A673 (cell line): ENCODE measurements around the gene MAML3.

Experiments
- CTCF ChIP-seq: fragments of 300-800, 200-600 bp; sonication (generic); conservative IDR thresholded peaks from 2 replicates; pipeline ENCODE4 v1.5.1; 2017; ENCODE audit warnings: low read depth, mild to moderate bottlenecking, antibody characterized with exemption, low read length, moderate library complexity, mixed read lengths
- EZH2 ChIP-seq: fragments of 200-600 bp; sonication (generic); IDR thresholded peaks from 2 replicates; pipeline ENCODE4 v1.6.1; 2017; ENCODE audit warnings: borderline replicate concordance, low read depth, mild to moderate bottlenecking, mixed read lengths, antibody characterized with exemption, low read length; ENCODE audit not compliant: poor library complexity, severe bottlenecking

GRCh38 chr4:139735381-139736273 lies 418.4 kb downstream of the MAML3 start:
- TF ChIP-seq CTCF (no peak), EZH2 (no peak)
